Activated CD4-positive, alpha-beta T cell treated with anti-CD3 and anti-CD28 coated beads for 36 hours (primary cell): Measurements from ENCODE around the gene GRAMD1C. TPM values are rescaled to one million over a fixed set of nuclear protein-coding genes. Genes with fewer than 3 reads are reported as not detected.
A peak's percentile ranks its signal among the peaks of the same experiment; 100 is the strongest.
"Not testable (repeated sequence)": the region's sequence is repeated elsewhere in the genome, so short reads cannot be mapped to it uniquely, and the experiment has no call there.

Experiments used
- ATAC-seq: fragments of 200-7000 bp; cut with Tn5 transposase; one replicate; pipeline ENCODE4 v1.10.0; 2021; ENCODE audit warnings: mild to moderate bottlenecking, moderate library complexity
- CTCF ChIA-PET: fragments of 350-600 bp; sonication (Branson Sonifier 250); formaldehyde crosslinking; loops from one replicate; lab custom pipeline; 2021; ENCODE audit warnings: antibody characterized with exemption; lab: Charles Lee
- POLR2A ChIA-PET: fragments of 350-600 bp; sonication (Branson Sonifier 250); formaldehyde crosslinking; loops from one replicate; lab custom pipeline; 2021; ENCODE audit warnings: antibody characterized with exemption, inconsistent platforms; lab: Charles Lee
- DNase-seq: peaks from one replicate; pipeline ENCODE4 v3.0.0-alpha.2; 2020
- H3K27ac Mint-ChIP-seq: one replicate; pipeline ENCODE4 v1.8.0; 2021; ENCODE audit warnings: mixed read lengths
- H3K27me3 Mint-ChIP-seq: one replicate; pipeline ENCODE4 v1.8.0; 2021; ENCODE audit warnings: mixed read lengths
- H3K36me3 Mint-ChIP-seq: one replicate; pipeline ENCODE4 v1.8.0; 2021; ENCODE audit warnings: low read depth, mixed read lengths
- H3K4me1 Mint-ChIP-seq: one replicate; pipeline ENCODE4 v1.8.0; 2021; ENCODE audit warnings: mixed read lengths
- H3K4me3 Mint-ChIP-seq: one replicate; pipeline ENCODE4 v1.8.0; 2021; ENCODE audit warnings: mild to moderate bottlenecking, moderate library complexity, mixed read lengths
- H3K9me3 Mint-ChIP-seq: one replicate; pipeline ENCODE4 v1.8.0; 2021; ENCODE audit warnings: low read depth, mixed read lengths
- intact Hi-C, 2 experiments: fragments of 100-400 bp; cut with DNase I in 1 of 2; cut with micrococcal nuclease in 1 of 2; formaldehyde crosslinking; loops; one replicate each; pipeline versions ENCODE4 v1.14.2 to v1.15.1; 2022 to 2024; cut with DNase I, micrococcal nuclease
- total RNA-seq, 2 experiments: library from RNA; stranded (reverse); gene quantifications; one replicate each; pipeline ENCODE4 v1.2.3, GENCODE V29; 2021

The GRAMD1C gene
- total RNA-seq, 2 experiments from 2014 or later, result 0.87 to 0.97 TPM

DNA sequence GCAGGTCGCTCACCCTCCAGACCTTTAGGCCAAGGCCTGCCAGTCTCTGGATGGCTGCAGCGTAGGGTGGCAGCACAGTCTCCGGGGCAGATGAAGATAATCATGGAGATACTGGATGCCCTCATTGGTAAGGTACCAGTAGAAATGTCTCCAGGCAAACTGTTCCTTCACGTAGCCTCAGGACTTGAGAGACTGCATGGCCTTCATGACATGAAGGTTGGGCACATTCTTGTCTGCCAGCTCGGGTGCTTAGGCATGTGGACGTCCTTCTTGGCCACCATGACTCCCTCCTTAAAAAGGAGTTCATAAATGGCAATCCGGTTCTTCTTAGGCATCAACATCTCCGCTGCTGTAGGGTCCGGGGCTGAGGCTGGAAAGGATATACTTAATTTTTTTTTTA, 11.8 kb downstream of the GRAMD1C start:
- ATAC-seq, intact Hi-C loops, DNase-seq, POLR2A ChIA-PET, H3K27ac Mint-ChIP-seq, H3K27me3 Mint-ChIP-seq, H3K4me3 Mint-ChIP-seq, CTCF ChIA-PET, H3K9me3 Mint-ChIP-seq, H3K4me1 Mint-ChIP-seq, H3K36me3 Mint-ChIP-seq: not testable (repeated sequence)

DNA sequence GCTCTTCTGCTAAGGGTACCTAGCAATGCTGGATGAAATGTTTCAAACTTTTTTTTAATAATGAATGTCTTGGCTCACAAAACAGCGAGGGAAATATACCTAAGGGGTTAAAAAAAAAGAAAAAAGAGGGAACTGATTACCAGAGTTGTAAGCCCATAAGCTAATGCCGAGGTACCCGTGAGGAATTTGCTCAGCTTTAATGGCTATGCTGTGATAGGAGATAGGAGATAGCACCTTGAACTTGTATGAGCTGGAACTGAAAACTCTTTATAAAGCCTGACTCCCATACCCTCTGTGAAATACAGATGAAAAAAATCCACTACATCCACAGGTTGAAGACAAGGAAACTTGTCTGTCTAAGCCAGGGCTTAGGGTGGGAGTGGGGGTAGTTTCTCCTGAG, 13.9 kb downstream of the GRAMD1C start:
- Mint-ChIP-seq H3K4me1 (no peaks in the 10 kb centered on the region), H3K27ac (no peak overlapping the region), H3K27me3 (peaks cover 2% of the 10 kb centered on the region), H3K36me3 (no peaks in the 10 kb centered on the region), H3K9me3 (no peaks in the 10 kb centered on the region), H3K4me3 (no peak overlapping the region)
- POLR2A ChIA-PET, result interaction anchor here (0.6 kb wide), 1 partner anchor 116 kb away, joined by 3 read pairs; no protein-coding TSS in a partner anchor
- intact Hi-C loops, result no loop called here
- CTCF ChIA-PET, result interaction anchor here (1.4 to 1.6 kb wide), 2 partner anchors 13 to 19 kb away, joined by 3 read pairs; partner anchors contain the start of gene GRAMD1C
- ATAC-seq (no peak), DNase-seq (no peak)

DNA sequence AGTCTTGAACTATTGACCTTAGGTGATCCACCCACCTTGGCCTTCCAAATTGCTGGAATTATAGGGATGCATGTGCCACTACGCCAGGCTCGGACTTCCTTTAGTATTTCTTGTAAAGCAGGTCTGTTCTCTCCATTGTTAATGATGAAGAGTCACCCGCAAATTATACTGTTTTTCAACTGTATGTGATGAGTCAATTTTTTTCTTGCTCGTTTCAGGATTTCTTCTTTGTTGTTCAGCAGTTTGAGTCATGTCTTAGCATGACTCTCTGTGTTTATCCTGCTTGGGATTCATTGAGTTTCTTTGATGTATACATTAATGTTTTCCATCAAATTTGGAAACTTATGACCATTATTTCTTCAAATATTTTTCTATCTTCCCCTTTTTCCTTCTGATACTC, 28.9 kb downstream of the GRAMD1C start:
- no peaks in the 10 kb centered on the region for H3K9me3 Mint-ChIP-seq
- H3K27ac Mint-ChIP-seq, result no peak overlapping the region
- POLR2A ChIA-PET, result no interaction called here
- CTCF ChIA-PET, result no interaction called here
- peaks cover 3% of the 10 kb centered on the region for H3K27me3 Mint-ChIP-seq
- DNase-seq (no peak), ATAC-seq (peak; percentile 60)
- H3K4me3 Mint-ChIP-seq, result no peak overlapping the region
- intact Hi-C loops, result no loop called here
- no peaks in the 10 kb centered on the region for H3K4me1 Mint-ChIP-seq
- H3K36me3 Mint-ChIP-seq, result no peaks in the 10 kb centered on the region

DNA sequence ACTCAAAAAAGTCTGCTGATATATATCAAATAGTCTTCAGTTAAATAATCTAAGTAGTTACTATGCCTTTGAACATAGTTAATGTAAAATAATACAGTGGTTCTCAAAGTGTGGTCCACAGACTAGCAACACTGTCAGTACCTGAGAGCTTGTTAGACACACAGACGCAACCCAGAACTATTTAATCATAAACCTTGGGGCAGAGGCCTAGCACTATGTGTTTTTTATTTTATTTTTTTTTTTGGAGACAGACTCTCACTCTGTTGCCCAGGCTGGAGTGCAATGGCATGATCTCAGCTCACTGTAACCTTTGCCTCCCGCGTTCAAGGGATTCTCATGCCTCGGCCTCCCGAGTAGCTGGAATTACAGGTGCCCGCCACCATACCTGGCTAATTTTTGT, 34.7 kb downstream of the GRAMD1C start:
- H3K9me3 Mint-ChIP-seq, result no peaks in the 10 kb centered on the region
- no peaks in the 10 kb centered on the region for H3K36me3 Mint-ChIP-seq
- no peak overlapping the region for H3K27ac Mint-ChIP-seq
- intact Hi-C loops, result no loop called here
- CTCF ChIA-PET, result no interaction called here
- DNase-seq (no peak), ATAC-seq (no peak)
- H3K4me3 Mint-ChIP-seq, result no peak overlapping the region
- H3K4me1 Mint-ChIP-seq, result no peaks in the 10 kb centered on the region
- peaks cover 8% of the 10 kb centered on the region for H3K27me3 Mint-ChIP-seq
- POLR2A ChIA-PET, result no interaction called here

DNA sequence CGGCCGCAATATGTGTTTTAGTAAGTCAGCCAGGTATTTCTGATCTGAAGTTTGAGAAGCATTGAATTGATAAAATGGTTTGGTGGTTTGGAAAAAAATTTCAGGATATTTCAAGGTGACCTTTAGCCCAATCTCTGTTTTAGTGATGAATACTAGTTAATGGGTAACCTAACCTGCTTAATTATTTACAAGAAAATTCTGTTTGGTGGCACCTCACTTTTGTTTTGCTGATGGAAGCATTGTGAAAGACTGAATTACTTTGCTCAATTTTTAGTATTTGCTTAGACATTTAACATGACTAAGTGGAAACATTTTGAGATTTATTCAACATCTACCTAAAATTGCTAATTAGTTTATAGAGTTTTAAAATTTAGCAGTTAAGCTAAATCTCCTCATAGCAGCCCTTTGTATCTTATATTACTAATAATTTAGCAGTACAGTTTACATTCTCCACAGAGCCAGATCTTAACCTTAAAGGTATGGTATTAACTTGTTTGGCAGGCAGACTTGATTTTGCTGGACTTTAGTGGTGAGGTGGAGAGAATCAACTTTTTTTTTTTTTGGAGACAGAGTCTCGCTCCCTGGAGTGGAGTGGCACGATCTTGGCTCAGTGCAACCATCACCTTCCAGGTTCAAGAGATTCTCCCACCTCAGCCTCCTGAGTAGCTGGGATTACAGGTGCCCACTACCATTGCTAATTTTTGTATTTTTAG, 35.4 kb downstream of the GRAMD1C start:
- H3K4me3 Mint-ChIP-seq, result no peak overlapping the region
- H3K27me3 Mint-ChIP-seq, result peaks cover 5% of the 10 kb centered on the region
- POLR2A ChIA-PET, result no interaction called here
- H3K9me3 Mint-ChIP-seq, result no peaks in the 10 kb centered on the region
- DNase-seq, result no peak
- intact Hi-C loops, result no loop called here
- no peaks in the 10 kb centered on the region for H3K36me3 Mint-ChIP-seq
- CTCF ChIA-PET, result no interaction called here
- H3K4me1 Mint-ChIP-seq, result no peaks in the 10 kb centered on the region
- H3K27ac Mint-ChIP-seq, result no peak overlapping the region
- no peak for ATAC-seq

DNA sequence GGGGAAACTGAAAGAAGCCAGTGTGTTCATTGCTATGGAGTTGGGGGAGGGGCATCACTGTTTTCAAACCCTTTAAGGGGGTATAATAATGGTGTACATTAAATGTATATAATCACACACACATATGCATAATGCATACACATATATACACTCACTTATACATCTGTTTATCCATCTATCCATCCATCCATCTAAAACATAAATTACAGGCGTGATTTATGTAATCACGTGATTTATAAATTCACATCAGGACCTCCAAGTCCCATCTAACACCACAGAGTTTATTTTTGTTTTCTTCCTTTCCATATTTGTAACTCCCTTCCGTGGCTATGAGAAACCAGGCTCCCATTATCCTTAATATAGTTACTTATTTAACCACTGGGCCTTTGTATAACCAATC, 39.8 kb downstream of the GRAMD1C start:
- ATAC-seq, result no peak
- DNase-seq, result no peak
- intact Hi-C loops, result no loop called here
- ChIA-PET CTCF (no interaction called here), POLR2A (no interaction called here)
- Mint-ChIP-seq H3K36me3 (no peaks in the 10 kb centered on the region), H3K4me1 (no peaks in the 10 kb centered on the region), H3K27ac (no peak overlapping the region), H3K27me3 (peaks cover 11% of the 10 kb centered on the region), H3K4me3 (no peak overlapping the region), H3K9me3 (no peaks in the 10 kb centered on the region)

DNA sequence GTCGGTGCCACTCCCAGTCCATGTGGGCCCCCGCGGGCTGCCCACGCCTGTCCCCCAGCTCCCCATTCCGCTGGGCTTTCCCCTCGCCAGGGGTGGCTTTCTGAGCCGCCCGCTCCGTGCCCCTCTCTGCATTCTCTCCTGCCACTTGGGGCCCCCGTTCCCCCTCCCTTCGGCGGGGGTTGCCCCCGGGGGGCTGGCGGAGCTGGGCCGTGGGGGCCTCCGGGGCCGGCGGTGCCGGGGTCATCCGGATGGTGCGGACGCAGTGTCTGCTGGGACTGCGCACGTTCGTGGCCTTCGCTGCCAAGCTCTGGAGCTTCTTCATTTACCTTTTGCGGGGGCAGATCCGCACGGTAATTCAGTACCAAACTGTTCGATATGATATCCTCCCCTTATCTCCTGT, 46.5 kb downstream of the GRAMD1C start:
- ChIA-PET CTCF (no interaction called here), POLR2A (no interaction called here)
- peaks cover 2% of the 10 kb centered on the region for H3K36me3 Mint-ChIP-seq
- DNase-seq (no peak), ATAC-seq (no peak)
- peaks cover 2% of the 10 kb centered on the region for H3K27me3 Mint-ChIP-seq
- intact Hi-C loops, result no loop called here
- H3K9me3 Mint-ChIP-seq, result no peaks in the 10 kb centered on the region
- H3K4me1 Mint-ChIP-seq, result no peaks in the 10 kb centered on the region
- no peak overlapping the region for H3K4me3 Mint-ChIP-seq
- H3K27ac Mint-ChIP-seq, result no peak overlapping the region

DNA sequence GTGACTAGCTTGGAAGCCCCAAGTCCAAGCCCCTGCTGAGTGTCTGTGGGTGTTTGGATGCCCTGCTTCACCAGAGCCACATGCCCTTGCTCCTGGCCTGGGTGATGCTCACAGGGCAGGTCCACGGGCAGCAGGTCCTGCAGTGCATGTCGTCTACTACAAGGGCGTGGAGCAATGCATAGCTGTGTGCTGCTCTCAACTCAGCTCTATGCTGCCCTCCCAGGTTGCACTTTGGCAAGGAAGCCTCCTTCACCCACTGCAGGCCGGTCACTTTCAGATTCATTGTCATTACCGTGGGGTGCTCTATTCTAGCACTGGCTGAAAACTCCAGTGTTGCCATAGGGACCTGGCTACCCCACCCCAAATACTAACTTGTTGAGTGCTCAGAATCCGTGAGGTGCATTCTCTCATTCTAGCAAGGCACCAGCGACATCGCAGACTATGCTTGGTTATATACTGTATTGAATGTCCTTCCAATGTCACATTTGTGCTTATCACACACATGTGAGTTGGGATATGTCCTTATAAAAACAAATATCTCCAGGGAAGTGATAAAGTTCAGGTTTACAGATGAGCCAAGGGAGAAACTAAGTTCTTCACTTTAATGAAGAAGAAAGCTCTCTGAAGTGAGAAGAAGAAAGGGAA, 51.8 kb downstream of the GRAMD1C start:
- no peaks in the 10 kb centered on the region for H3K4me1 Mint-ChIP-seq
- H3K4me3 Mint-ChIP-seq, result no peak overlapping the region
- no peaks in the 10 kb centered on the region for H3K9me3 Mint-ChIP-seq
- no peaks in the 10 kb centered on the region for H3K36me3 Mint-ChIP-seq
- CTCF ChIA-PET, result interaction anchor here (0.7 kb wide), 1 partner anchor 50 kb away, joined by 3 read pairs; no protein-coding TSS in a partner anchor
- H3K27me3 Mint-ChIP-seq, result no peaks in the 10 kb centered on the region
- ATAC-seq (no peak), DNase-seq (no peak)
- intact Hi-C loops, result no loop called here
- no peak overlapping the region for H3K27ac Mint-ChIP-seq
- POLR2A ChIA-PET, result no interaction called here

DNA sequence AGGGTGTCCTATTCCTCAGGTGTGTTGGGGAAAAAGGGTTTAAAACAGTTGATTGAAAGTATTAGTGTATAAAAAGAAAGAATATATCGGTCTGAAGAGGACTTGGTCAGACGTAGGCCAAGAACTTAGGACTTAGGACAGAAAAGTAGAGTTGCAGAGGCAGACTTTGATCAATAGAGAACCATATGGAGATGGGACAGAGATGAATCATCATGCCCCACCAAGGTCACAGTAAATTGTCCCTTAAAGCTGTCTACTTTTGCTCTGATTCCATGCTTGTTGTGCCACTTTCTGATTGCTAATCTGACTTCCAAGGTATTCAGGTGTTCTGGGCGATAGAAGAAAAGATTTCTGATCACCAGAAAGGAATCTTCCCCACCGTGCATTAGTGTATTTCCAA, 56.3 kb downstream of the GRAMD1C start:
- Mint-ChIP-seq H3K36me3 (no peaks in the 10 kb centered on the region), H3K9me3 (no peaks in the 10 kb centered on the region), H3K4me3 (no peak overlapping the region), H3K4me1 (peaks cover 6% of the 10 kb centered on the region), H3K27ac (no peak overlapping the region), H3K27me3 (no peaks in the 10 kb centered on the region)
- POLR2A ChIA-PET, result no interaction called here
- intact Hi-C loops, result no loop called here
- DNase-seq (no peak), ATAC-seq (no peak)
- CTCF ChIA-PET, result interaction anchor here (0.6 to 1.1 kb wide), 2 partner anchors 9 to 50 kb away, joined by 3 to 4 read pairs; no protein-coding TSS in a partner anchor

DNA sequence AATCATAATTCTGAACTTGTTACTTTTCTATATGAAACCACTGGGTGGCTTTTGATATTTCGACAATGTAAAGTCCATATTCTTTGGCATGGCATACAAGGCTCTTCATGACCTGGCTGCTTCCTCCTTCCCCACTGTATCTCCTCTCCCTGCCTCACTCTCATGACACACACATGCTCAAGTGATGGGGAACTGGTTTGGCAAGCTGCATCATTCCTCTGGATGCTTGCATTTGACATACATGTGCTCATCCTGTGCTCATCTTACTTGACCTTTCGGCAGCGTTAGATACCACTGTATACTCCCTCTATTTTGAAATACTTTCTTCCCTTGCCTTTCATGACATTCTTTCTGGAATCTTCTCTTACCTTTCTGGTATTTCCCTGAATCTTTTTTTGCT, 57.4 kb downstream of the GRAMD1C start:
- H3K36me3 Mint-ChIP-seq, result no peaks in the 10 kb centered on the region
- DNase-seq (no peak), ATAC-seq (no peak)
- H3K27ac Mint-ChIP-seq, result no peak overlapping the region
- peaks cover 6% of the 10 kb centered on the region for H3K4me1 Mint-ChIP-seq
- POLR2A ChIA-PET, result no interaction called here
- H3K9me3 Mint-ChIP-seq, result no peaks in the 10 kb centered on the region
- H3K4me3 Mint-ChIP-seq, result no peak overlapping the region
- intact Hi-C loops, result no loop called here
- CTCF ChIA-PET, result interaction anchor here (0.6 to 0.8 kb wide), 2 partner anchors 17 to 51 kb away, joined by 3 to 4 read pairs; no protein-coding TSS in a partner anchor
- H3K27me3 Mint-ChIP-seq, result no peaks in the 10 kb centered on the region

DNA sequence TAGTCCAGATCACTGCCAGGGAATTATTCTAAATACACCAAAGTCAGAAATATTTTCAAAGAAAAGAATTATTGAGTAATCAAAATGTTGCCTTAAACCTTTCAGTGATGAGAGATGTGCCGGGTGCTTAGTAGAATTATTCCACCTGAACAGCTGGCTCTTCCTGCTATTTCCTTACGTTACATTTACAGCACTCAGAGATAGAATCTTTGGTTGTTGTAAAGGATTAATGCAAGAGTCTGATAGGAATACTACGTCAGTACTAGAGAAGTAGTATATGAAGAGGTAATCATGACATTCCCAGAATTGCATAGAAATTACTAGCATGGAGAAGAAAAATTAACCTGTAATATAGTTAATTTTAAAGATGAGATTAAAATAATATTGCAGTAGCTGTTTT, 58.3 kb downstream of the GRAMD1C start:
- no peaks in the 10 kb centered on the region for H3K27me3 Mint-ChIP-seq

DNA sequence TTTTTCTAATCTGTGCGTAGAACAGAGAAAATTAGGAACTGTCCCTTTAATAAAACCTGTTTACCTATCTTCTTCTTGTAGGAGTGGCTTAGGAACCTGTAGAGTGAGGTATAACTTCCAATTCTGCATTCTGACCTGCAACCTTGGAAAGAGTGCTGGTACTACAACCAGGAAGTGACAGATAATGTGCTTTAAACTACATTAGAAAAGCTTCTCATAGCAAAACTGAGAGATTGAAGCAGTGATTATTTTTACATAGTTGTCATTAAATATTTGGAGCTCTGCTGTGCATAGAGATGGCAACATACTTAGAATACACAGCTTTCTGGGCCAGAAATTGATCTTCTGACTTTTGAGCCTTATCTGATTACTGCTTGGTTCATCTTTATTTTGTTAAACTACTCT, 58.8 kb downstream of the GRAMD1C start:
- peaks cover 6% of the 10 kb centered on the region for H3K4me1 Mint-ChIP-seq
- POLR2A ChIA-PET, result interaction anchor here (0.6 kb wide), 1 partner anchor 144 kb away, joined by 7 read pairs; no protein-coding TSS in a partner anchor
- intact Hi-C loops, result no loop called here
- DNase-seq (no peak), ATAC-seq (peak; percentile 51)
- H3K9me3 Mint-ChIP-seq, result no peaks in the 10 kb centered on the region
- H3K4me3 Mint-ChIP-seq, result no peak overlapping the region
- no peaks in the 10 kb centered on the region for H3K27me3 Mint-ChIP-seq
- no peak overlapping the region for H3K27ac Mint-ChIP-seq
- CTCF ChIA-PET, result interaction anchor here (0.8 to 1.3 kb wide), 2 partner anchors 9 to 53 kb away, joined by 3 to 4 read pairs; no protein-coding TSS in a partner anchor
- H3K36me3 Mint-ChIP-seq, result no peaks in the 10 kb centered on the region

More for the DNA sequence above, 58.3 kb downstream of the GRAMD1C start:
- peaks cover 6% of the 10 kb centered on the region for H3K4me1 Mint-ChIP-seq
- CTCF ChIA-PET, result interaction anchor here (1.3 kb wide), 1 partner anchor 53 kb away, joined by 3 read pairs; no protein-coding TSS in a partner anchor
- H3K4me3 Mint-ChIP-seq, result no peak overlapping the region
- no peaks in the 10 kb centered on the region for H3K36me3 Mint-ChIP-seq
- POLR2A ChIA-PET, result no interaction called here
- no peak for DNase-seq
- intact Hi-C loops, result no loop called here
- no peak overlapping the region for H3K27ac Mint-ChIP-seq
- ATAC-seq, result no peak
- H3K9me3 Mint-ChIP-seq, result no peaks in the 10 kb centered on the region
